Right hindlimb (tissue), 1 donor: ENCODE results near the gene ATP8A2.

Source experiments
- DNase-seq: peaks from one replicate; pipeline ENCODE4 v3.0.0-alpha.2; 2018

The ATP8A2 gene

GRCh38 chr13:26022538-26023292 is 650.9 kb downstream of the ATP8A2 start:
- peak; percentile 80 for DNase-seq

GRCh38 chr13:26024558-26024957 is 652.8 kb downstream of the ATP8A2 start:
- DNase-seq: no peak

- DNase-seq: peak; percentile 45
These were observed 653.4 kb downstream of the ATP8A2 start for GRCh38 chr13:26025196-26025595.

GRCh38 chr13:26025771-26026170 is 654.0 kb downstream of the ATP8A2 start:
- DNase-seq: no peak

GRCh38 chr13:26026211-26026610 is 654.4 kb downstream of the ATP8A2 start:
- DNase-seq: no peak

- no peak for DNase-seq
These were observed 657.9 kb downstream of the ATP8A2 start for GRCh38 chr13:26029581-26030136.

GRCh38 chr13:26030331-26030730 is 658.6 kb downstream of the ATP8A2 start:
- DNase-seq: no peak

GRCh38 chr13:26034018-26034417 is 662.2 kb downstream of the ATP8A2 start:
- DNase-seq: no peak

GRCh38 chr13:26036383-26036782 is 664.6 kb downstream of the ATP8A2 start:
- no peak for DNase-seq

- no peak for DNase-seq
These were observed 665.5 kb downstream of the ATP8A2 start for GRCh38 chr13:26037302-26037701.

GRCh38 chr13:26038931-26039475 is 667.2 kb downstream of the ATP8A2 start:
- DNase-seq: no peak

- no peak for DNase-seq
These were observed 669.7 kb downstream of the ATP8A2 start for GRCh38 chr13:26041444-26041843.

GRCh38 chr13:26042785-26043184 is 671.0 kb downstream of the ATP8A2 start:
- no peak for DNase-seq

- no peak for DNase-seq
These were observed 673.4 kb downstream of the ATP8A2 start for GRCh38 chr13:26045142-26045541.

GRCh38 chr13:26046639-26047038 is 674.9 kb downstream of the ATP8A2 start:
- no peak for DNase-seq

GRCh38 chr13:26047040-26047439 is 675.3 kb downstream of the ATP8A2 start:
- no peak for DNase-seq

- no peak for DNase-seq
These were observed 677.0 kb downstream of the ATP8A2 start for GRCh38 chr13:26048741-26049140.

- peak; percentile 79 for DNase-seq
These were observed 678.9 kb downstream of the ATP8A2 start for GRCh38 chr13:26050568-26051230.

- DNase-seq: peak; percentile 62
These were observed 679.5 kb downstream of the ATP8A2 start for GRCh38 chr13:26051231-26051656.

- DNase-seq: peak; percentile 86
These were observed 680.0 kb downstream of the ATP8A2 start, which contains the start of gene SHISA2 for GRCh38 chr13:26051657-26052311. SHISA2 (minus strand) TSS chr13:26052016; CDS start chr13:26050975, 1,041 bp downstream.

- DNase-seq: no peak
These were observed 680.6 kb downstream of the ATP8A2 start for GRCh38 chr13:26052337-26052736.

- DNase-seq: no peak
These were observed 681.7 kb downstream of the ATP8A2 start for GRCh38 chr13:26053418-26053980.

- DNase-seq: no peak
These were observed 683.1 kb downstream of the ATP8A2 start for GRCh38 chr13:26054896-26055295.
